GM19099 (cell line): ENCODE data around the gene SLC26A2.
A peak's percentile ranks its signal among the peaks of the same experiment; 100 is the strongest.

Experiments
- POLR2A ChIP-seq: IDR thresholded peaks from 3 replicates; pipeline ENCODE4 v1.6.1; 2011; ENCODE audit warnings: low read depth; ENCODE audit not compliant: insufficient read length; ENCODE audit errors: extremely low read depth

SLC26A2 gene

GRCh38 chr5:149981206-149981605 lies 20.6 kb downstream of the SLC26A2 start:
- TF ChIP-seq POLR2A, result no peak

- TF ChIP-seq POLR2A, result no peak
These were observed 21.9 kb downstream of the SLC26A2 start for GRCh38 chr5:149982505-149982904.

- TF ChIP-seq POLR2A, result no peak
These were observed 27.6 kb downstream of the SLC26A2 start for GRCh38 chr5:149988126-149988525.

GRCh38 chr5:149990518-149991376 lies 30.2 kb downstream of the SLC26A2 start:
- TF ChIP-seq POLR2A, result no peak

- no peak for TF ChIP-seq POLR2A
These were observed 32.9 kb downstream of the SLC26A2 start for GRCh38 chr5:149993471-149993870.

- no peak for TF ChIP-seq POLR2A
These were observed 35.0 kb downstream of the SLC26A2 start for GRCh38 chr5:149995385-149996204.

GRCh38 chr5:149996205-149996890 lies 35.8 kb downstream of the SLC26A2 start:
- no peak for TF ChIP-seq POLR2A

GRCh38 chr5:149998281-149998680 lies 37.7 kb downstream of the SLC26A2 start:
- TF ChIP-seq POLR2A, result no peak

- TF ChIP-seq POLR2A, result no peak
These were observed 38.8 kb downstream of the SLC26A2 start for GRCh38 chr5:149999359-149999758.

GRCh38 chr5:149999866-150000255 lies 39.3 kb downstream of the SLC26A2 start:
- no peak for TF ChIP-seq POLR2A

- peak; percentile 97 for TF ChIP-seq POLR2A
These were observed 39.9 kb downstream of the SLC26A2 start, which contains the start of the genes HMGXB3 and TIGD6 for GRCh38 chr5:150000256-150000989. Gene HMGXB3, plus strand, starts transcription at chr5:150000739. Its CDS starts 4,114 bp downstream, at chr5:150004853. Gene TIGD6, minus strand, starts transcription at chr5:150000654. Its CDS starts 4,306 bp downstream, at chr5:149996348.

GRCh38 chr5:150000990-150001659 lies 40.6 kb downstream of the SLC26A2 start:
- no peak for TF ChIP-seq POLR2A

- TF ChIP-seq POLR2A, result no peak
These were observed 41.3 kb downstream of the SLC26A2 start for GRCh38 chr5:150001660-150002486.

GRCh38 chr5:150006318-150006717 lies 45.8 kb downstream of the SLC26A2 start:
- TF ChIP-seq POLR2A, result no peak

- TF ChIP-seq POLR2A, result no peak
These were observed 46.5 kb downstream of the SLC26A2 start for GRCh38 chr5:150007050-150007449.
